Measurements from ENCODE around the gene LARGE1.

LARGE1 gene

DNA sequence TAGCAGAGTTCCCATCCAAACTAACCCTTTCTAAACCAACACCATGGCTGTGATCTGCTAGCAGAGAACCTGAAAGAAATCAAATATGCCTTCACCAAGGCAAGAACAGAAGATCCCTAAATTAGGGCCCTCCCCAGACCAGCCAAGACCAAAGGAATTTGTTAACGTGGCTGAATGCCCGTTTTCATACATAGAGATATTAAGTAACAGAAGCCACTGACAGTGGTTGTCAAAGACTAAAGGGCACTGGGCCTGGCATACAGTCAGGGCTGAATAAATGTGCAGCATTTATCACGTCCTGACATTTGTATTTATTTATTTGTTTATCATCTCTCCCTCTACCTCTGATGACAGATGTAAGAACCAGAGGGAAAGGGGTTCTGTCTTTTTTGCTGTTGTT is 271.8 kb downstream of the LARGE1 start:
- DNase-seq = no peak

DNA sequence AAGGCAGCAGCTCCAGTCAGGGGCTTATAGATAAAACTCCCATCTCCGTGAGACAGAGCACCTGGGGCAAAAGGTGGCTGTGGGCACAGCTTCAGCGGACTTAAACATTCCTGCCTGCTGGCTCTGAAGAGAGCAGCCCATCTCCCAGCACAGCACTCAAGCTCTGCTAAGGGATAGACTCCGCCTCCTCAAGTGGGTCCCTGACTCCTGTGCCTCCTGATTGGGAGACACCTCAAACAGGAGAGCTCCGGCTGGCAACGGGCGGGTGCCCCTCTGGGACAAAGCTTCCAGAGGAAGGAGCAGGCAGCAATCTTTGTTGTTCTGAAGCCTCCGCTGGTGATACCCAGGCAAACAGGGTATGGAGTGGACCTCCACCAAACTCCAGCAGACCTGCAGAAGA is 279.4 kb downstream of the LARGE1 start:
- DNase-seq = no peak

DNA sequence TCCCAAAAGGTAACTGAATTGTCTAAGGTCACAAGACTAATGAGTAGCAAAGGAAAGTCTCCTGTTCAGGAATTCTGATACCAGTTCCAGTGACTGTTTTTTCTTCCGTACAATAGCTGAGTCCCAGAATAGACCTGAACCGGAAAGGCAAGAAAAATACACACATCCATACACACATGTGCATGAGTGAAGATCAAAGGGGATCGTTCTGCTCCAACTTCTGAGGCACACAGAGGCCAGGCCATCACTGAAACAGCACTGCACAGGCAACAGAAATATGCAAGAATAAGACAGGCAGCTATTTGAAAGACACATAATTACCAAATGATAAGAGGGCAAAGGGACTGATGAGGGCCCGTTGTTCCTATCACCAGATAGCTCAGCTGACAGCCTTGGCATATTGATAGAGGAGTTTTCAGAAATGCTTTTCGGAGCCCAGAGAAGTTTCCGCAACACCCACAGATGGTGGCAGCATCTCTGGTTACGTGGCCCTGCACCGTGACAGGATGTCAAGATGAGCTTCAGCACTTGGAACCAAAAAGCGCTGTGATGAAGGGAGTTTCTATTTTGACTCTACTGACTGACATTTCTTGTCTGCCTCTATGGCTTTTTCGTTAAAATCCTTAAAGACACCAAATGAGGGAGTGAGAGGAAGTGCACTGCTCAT is 280.6 kb downstream of the LARGE1 start:
- no peak for DNase-seq

DNA sequence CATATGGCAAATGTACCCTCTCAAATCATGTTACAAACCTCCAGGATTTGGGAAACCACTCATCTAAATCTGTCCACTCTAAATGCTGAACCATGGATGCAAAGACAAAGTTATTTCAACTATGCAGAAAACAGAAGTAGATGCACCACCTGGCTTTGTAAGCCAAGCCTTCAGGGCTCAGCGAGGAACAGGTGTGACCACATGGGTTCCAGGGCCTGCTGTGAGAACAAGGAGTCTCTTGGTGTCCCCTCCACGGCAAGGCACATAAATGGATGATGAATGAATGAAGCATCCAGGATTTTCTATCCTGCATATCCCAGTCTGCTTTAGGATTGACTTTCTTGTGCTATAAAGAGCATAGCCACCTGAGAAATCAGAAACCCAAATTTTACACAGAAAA is 284.5 kb downstream of the LARGE1 start:
- DNase-seq = no peak

DNA sequence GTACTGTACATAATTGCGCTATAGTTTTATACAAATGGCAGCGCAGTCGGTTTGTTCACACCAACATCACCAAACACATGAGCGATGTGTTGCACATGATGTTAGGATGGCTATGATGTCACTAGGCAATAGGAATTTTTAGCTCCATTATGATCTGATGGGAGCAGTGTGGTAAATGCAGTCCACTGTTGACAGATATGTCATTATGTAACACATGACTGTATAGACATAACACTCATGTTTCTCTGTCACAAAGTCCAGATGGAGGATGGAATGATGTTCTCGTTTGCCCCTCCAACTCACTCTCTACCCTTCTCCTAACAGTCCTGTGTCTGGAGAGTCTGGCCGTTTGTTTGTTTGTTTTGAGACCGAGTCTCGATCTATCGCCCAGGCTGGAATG is 288.5 kb downstream of the LARGE1 start:
- DNase-seq = no peak

GRCh38 chr22:33625959-33626358 is 294.3 kb downstream of the LARGE1 start:
- no peak for DNase-seq

DNA sequence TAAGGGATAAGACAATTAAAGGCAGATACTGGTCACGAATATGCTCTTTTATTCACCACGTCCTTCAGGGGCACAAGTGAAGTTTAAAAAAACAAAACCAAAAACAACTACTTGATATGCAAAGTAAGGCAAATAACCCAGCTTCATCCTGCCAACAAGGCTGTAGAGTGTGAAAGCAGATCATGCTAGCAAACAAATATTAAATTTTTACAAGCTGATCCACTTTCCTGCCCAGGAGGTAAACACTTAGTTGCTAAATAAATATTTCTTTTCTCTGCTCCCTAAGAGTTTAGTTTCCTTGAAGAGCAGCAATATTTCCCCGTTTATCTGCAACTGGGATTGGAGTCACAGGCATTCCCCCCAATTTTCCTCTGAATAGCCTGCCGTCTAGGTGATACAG is 300.2 kb downstream of the LARGE1 start:
- no peak for DNase-seq

- DNase-seq = no peak
Observed at GRCh38 chr22:33606504-33606903, 313.8 kb downstream of the LARGE1 start.

DNA sequence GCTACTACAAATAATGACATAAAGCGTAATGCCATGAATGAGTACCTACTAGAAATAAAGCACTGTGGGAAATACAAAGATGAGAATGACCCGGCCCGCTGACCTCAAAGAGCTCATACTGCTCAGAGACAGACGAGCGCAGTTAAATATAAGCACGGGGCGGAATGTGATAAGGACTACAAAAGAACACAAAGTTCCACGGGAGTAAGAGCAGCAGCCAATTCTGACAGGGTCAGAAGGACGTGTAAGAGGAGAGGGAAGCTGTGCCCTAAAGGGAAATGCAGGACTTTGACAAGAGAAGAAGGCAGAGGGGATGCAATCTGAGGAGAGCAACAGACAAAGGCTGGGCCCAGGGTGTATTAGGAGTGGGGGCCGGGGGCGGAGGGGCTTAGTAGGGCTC is 314.6 kb downstream of the LARGE1 start:
- no peak for DNase-seq

GRCh38 chr22:33605221-33605620 is 315.1 kb downstream of the LARGE1 start:
- DNase-seq = no peak

- no peak for DNase-seq
Observed at GRCh38 chr22:33601062-33601461, 319.2 kb downstream of the LARGE1 start.

DNA sequence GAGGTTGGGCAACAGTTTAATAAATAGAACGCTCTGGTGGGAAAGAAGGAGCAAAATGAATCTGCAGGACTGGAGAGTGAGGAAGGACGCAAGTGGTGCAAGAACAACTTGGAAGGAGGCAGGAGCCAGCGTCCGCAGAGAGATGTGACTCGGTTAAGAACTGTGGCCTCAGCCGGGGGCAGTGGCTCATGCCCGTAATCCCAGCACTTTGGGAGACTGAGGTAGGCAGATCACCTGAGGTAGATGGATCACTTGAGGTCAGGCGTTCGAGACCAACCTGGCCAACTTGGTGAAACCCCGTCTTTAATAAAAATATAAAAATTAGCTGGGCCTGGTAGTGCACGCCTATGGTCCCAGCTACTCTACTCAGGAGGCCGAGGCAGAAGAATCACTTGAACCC is 319.7 kb downstream of the LARGE1 start:
- no peak for DNase-seq

DNA sequence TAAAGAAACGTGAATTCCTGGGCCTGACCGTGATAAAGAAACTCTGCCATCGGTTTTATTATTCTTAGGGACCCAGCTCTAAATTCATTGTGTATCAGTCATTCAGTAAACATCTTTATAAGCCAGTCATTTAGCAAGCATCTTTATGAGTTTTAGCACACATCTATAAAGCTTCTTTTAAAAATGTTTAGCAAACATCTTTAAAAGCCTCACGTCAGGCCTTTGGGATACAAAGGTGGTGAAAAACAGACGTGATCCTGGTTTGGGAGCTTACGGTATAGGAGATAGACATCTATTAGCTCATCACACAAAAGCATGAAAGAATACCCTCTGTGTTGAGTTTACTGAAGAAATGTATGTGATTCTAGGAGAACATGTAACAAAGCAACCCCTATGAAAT is 320.2 kb downstream of the LARGE1 start:
- DNase-seq = no peak

DNA sequence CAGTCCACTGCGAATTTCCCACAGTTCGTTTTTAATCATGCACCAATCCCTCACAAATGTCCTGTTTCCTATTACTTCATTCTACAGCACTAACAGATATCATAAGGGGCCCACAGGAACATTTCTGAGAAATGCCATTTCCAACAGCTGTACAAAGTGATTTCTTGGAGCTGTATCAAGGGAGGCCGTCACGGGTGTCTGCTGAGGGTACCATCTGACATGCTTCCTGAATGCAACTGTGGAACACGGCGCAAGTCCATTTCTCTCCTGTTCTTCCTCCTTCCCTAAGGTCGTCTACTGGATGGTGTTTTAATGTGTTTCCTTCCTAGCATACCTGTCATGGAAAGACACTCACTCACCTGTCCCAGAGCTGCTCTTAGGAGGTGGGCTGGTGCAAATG is 320.7 kb downstream of the LARGE1 start:
- DNase-seq = no peak

- DNase-seq = no peak
Observed at GRCh38 chr22:33598821-33599220, 321.5 kb downstream of the LARGE1 start.

GRCh38 chr22:33597274-33597985 is 322.8 kb downstream of the LARGE1 start:
- DNase-seq = no peak

DNA sequence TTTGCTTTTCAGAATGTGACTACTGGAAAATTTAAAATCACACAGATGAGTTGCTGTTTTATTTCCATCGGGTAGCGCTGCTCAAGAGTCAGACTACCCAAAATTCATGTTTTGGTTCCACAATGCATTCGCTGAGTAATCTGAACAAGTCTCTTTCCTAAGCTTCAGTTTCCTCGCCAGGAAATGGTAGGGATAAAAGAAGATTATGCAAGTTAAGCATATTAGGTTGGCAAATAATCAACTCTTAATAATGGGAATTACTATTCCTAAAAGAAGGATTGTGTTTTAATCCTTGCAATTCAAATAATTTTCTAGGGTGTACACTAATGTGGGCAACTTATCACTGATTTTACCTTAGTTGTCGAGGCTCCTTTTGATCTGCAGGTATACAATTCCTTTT is 326.5 kb downstream of the LARGE1 start:
- DNase-seq = no peak

GRCh38 chr22:33591946-33592345 is 328.3 kb downstream of the LARGE1 start:
- no peak for DNase-seq

DNA sequence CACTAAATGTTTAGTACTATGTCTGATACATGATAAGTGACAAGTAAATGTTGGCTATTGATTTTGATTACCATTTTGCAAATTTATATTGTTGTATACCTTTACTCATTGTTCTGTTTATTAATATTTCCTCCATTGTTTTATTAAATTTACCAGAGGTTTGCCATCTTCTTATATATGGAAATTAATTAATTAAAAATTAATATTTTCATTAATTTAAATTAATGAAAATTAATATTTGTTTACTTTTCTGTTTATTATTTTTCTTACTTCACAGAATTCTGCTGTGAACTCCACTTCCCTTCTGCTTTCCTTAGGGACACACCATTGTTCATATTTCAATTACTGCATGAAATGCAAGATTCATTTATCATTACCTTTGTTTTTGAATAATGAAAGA is 331.0 kb downstream of the LARGE1 start:
- DNase-seq = no peak

DNA sequence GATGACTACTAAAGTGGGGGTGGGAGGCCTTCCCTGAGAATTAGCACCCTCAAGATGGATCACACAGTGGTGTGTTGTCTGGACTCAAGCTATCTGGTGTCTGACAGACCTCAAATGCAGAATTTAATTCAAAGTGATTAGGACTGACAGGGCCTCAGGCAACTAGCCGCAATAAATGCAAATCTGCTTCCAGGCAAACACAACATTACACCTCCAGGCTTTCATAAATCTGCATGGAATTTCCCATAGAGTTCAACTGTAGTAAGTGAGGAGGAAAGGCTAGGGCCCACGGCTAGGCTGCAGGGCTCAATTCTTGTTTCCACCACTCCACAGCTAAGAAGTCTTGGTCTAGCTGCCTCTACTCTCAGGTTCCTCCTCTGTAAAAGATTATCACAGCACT is 331.4 kb downstream of the LARGE1 start:
- no peak for DNase-seq

DNA sequence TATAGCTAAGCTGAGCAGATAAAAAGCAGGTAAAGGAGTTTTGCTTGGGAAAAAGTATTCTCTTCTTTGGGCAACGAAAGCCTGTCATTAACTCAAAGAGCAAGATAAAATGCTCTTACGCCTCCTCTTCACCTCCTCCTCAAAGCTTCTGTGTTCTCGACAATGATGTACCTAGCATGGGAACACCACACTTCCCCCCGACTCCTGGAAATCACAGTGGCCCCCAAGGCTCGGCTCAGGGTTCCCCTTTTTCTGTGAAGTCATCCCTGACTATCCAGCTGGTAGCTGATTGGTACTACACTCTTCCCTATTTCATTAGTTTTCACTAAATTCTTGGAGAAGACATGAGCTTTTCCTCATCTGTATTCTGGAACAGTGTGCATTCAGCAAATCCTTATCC is 336.1 kb downstream of the LARGE1 start:
- no peak for DNase-seq

DNA sequence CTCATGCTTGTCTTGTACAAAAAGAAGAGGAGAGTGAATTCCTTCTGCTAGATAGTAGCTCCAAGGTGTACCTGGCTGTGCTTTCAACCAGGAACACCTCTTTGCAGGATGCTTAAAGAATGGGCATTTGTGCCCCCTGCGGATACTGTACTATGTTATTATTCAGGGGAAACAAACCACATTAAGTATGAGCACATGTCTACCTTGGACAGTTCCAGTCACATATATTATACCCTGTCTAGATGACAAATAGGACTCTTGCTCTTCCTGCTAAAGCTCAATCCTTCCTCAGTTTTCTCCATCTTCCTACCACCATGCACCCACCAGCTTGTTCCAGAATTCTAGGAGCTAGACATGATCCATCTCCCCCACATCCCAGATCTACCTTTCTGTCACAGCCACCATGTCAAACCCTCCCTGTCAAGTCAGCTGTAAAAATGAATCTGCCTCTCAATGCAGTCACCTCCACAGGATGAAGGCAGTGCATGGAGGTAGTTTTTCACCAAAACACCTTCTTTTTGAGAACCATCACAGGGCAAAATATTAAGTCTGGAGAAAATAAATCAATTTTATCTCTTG is 337.4 kb downstream of the LARGE1 start:
- DNase-seq = no peak

DNA sequence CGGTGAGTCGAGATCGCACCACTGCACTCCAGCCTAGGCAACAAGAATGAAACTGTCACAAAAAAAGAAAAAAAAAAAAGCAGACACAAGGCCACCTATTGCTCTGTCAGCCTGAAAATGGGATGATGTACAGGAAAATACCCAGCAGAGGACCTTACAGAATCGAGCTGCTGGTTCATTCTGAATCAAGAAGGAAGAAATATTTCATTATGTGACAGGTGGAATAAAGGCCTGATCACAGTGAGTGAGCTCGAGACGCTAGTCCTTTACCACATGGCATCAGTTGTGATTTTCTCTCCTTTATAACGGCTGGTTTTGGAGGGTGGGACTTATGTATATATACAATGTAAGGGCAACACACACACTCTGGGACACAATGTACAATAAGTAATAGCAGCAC is 340.0 kb downstream of the LARGE1 start:
- DNase-seq = no peak

DNA sequence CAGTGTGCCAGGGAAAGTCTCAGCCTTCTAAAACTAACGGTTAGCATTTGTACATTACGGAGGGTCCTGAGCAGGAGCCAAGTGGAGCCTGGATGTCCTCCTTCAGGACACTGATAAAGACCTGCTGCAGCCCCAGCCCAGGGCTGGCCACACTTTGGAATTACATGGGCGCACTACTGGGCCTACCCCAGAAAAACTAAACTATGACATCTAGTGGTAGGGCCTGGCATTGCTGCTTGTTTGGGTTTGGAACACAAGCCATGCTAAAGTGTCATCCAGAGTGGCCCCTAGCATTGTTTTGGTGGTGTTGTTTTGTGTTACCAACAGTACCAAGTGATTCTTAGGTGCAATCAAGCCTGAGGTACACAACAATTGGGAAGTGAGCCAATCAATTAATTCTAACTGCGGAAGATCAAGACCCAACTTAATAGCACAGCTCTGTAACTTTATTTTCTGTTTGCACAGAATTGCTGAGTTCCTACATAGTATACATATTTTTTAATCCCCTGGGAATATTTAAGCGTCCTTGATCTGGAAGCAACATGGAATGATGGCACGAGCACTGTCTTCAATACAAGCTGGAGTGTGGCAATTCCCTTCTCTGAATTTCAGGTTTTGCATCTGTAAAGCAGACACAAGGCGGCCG is 340.7 kb downstream of the LARGE1 start:
- peak; percentile 32 for DNase-seq
